ENCODE results near the gene PRPF39. TPM values are rescaled to one million over a fixed set of nuclear protein-coding genes. Genes with fewer than 3 reads are reported as not detected.

The PRPF39 gene
- total RNA-seq, 1 experiment from 2014 or later: 59.8 TPM

DNA sequence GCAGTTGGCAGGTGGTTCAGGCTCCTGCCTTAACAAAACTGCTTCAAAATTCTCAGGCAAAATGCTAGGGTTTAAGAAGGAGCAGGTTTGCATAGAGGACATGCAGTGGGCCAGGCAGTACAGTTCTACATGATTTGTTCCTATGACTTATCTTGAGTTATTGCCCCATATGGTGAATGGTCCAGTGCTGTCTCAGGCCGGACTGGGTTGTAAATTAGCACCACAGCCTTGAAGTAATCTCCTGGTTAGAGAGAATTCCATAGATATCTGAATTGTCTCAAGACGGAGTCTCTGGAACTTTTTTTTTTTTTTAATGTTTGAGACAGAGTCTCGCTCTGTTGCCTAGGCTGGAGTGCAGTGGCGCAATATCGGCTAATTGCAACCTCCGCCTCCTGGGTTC is 11.8 kb upstream of the PRPF39 start:
- H3K23me2 ChIP-seq (ENCODE audit: insufficient read length, low read depth, low read length, poor library complexity, severe bottlenecking): no peaks in the 10 kb centered on the region
- WGBS (ENCODE audit: extremely low coverage, insufficient read length, low lambda C conversion rate): no CpG with 5 or more reads among the region's 6 CpGs
- H3K27ac ChIP-seq (ENCODE audit: insufficient read length, low read depth, low read length): no peak overlapping the region
- H3K79me2 ChIP-seq (ENCODE audit: insufficient read depth, low read length): no peaks in the 10 kb centered on the region
- no peaks in the 10 kb centered on the region for H3K4me1 ChIP-seq (ENCODE audit: insufficient read depth, low read length)
- no peak overlapping the region for H3K23ac ChIP-seq (ENCODE audit: insufficient read length, low read depth, low read length)
- H2BK12ac ChIP-seq (ENCODE audit: insufficient read length, low read depth, low read length): no peak overlapping the region
- no peaks in the 10 kb centered on the region for H3K27me3 ChIP-seq (ENCODE audit: insufficient read depth, low read length)
- H2BK20ac ChIP-seq (ENCODE audit: low read depth, low read length, poor library complexity, severe bottlenecking): no peak overlapping the region
- H2BK15ac ChIP-seq (ENCODE audit: low read depth, low read length): no peak overlapping the region
- H4K5ac ChIP-seq (ENCODE audit: insufficient read length, low read depth, low read length): no peak overlapping the region
- DNase-seq: no peak
- H2BK120ac ChIP-seq (ENCODE audit: low read depth, low read length, poor library complexity, severe bottlenecking): no peak overlapping the region
- no peaks in the 10 kb centered on the region for H3K9me3 Mint-ChIP-seq
- no peaks in the 10 kb centered on the region for H3K79me1 ChIP-seq (ENCODE audit: insufficient read depth, low read depth, low read length, poor library complexity, severe bottlenecking)
- no peaks in the 10 kb centered on the region for H3K27me3 Mint-ChIP-seq (ENCODE audit: low read depth)
- H4K91ac ChIP-seq (ENCODE audit: insufficient read length, low read depth, low read length): no peak overlapping the region
- no peaks in the 10 kb centered on the region for H3K9me3 ChIP-seq (ENCODE audit: control insufficient read depth, low read depth, low read length)
- no peak overlapping the region for H3T11ph ChIP-seq (ENCODE audit: low read length)
- H4K20me1 ChIP-seq (ENCODE audit: control insufficient read depth, insufficient read depth, insufficient read length): no peaks in the 10 kb centered on the region
- H3K27ac Mint-ChIP-seq: no peak overlapping the region; a peak in 1 of 7 replicates
- TF ChIP-seq, protein P1, sequence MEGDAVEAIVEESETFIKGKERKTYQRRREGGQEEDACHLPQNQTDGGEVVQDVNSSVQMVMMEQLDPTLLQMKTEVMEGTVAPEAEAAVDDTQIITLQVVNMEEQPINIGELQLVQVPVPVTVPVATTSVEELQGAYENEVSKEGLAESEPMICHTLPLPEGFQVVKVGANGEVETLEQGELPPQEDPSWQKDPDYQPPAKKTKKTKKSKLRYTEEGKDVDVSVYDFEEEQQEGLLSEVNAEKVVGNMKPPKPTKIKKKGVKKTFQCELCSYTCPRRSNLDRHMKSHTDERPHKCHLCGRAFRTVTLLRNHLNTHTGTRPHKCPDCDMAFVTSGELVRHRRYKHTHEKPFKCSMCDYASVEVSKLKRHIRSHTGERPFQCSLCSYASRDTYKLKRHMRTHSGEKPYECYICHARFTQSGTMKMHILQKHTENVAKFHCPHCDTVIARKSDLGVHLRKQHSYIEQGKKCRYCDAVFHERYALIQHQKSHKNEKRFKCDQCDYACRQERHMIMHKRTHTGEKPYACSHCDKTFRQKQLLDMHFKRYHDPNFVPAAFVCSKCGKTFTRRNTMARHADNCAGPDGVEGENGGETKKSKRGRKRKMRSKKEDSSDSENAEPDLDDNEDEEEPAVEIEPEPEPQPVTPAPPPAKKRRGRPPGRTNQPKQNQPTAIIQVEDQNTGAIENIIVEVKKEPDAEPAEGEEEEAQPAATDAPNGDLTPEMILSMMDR (conservative IDR thresholded peaks at IDR 0.05): no peak
- H3K56ac ChIP-seq (ENCODE audit: insufficient read length, low read depth, low read length): no peak overlapping the region
- H3K14ac ChIP-seq (ENCODE audit: insufficient read depth, low read length): no peak overlapping the region
- no peak overlapping the region for H3K4me3 Mint-ChIP-seq
- no peak overlapping the region for H3K4me2 ChIP-seq (ENCODE audit: insufficient read depth, insufficient read length, low read length)
- H2AFZ ChIP-seq (ENCODE audit: low read length): no peak overlapping the region
- no peak overlapping the region for H3K9ac ChIP-seq (ENCODE audit: extremely low read depth, insufficient read length, low read length)
- no peak overlapping the region for H2BK5ac ChIP-seq (ENCODE audit: insufficient read length, low read length)
- no peak overlapping the region for H3K4ac ChIP-seq (ENCODE audit: low read depth, low read length)
- H4K8ac ChIP-seq (replicated peaks; ENCODE audit: insufficient read length, low read depth, low read length): no peak overlapping the region
- H2AK5ac ChIP-seq (ENCODE audit: insufficient read length, low read length): no peak overlapping the region
- H3K18ac ChIP-seq (ENCODE audit: insufficient read length, low read depth, low read length): no peak overlapping the region
- peaks cover 2 to 9% (median 5%) of the 10 kb centered on the region in 3 experiments; a peak in 5 of 7 replicates for H3K36me3 Mint-ChIP-seq (ENCODE audit: insufficient read depth in 1 of 3, low read depth in 3 of 3)
- H3K4me1 Mint-ChIP-seq: peaks cover 5 to 9% of the 10 kb centered on the region in 2 experiments; a peak in 3 of 4 replicates

All from H9 (cell line).